OCI-LY3 (cell line): ENCODE results near the gene RBM42.

Experiments used
- H2AFZ ChIP-seq: fragments of 200-600, 300-600 bp; shearing (Covaris generic); 2 replicates; pipeline ENCODE4 v1.6.0; 2014; ENCODE audit warnings: antibody characterized with exemption, low read depth, low read length
- H3K27ac ChIP-seq: fragments of 200-600, 300-600 bp; sonication (generic); 2 replicates; pipeline ENCODE4 v1.5.1; 2014; ENCODE audit warnings: mild to moderate bottlenecking, low read length, moderate library complexity, mixed read lengths
- H3K27me3 ChIP-seq: fragments of 200-600, 300-600 bp; sonication (generic); 2 replicates; pipeline ENCODE4 v1.6.1; 2014; ENCODE audit warnings: low read depth, low read length, mixed read lengths
- H3K36me3 ChIP-seq: fragments of 200-600, 300-600 bp; sonication (generic); replicated peaks from 2 replicates; pipeline ENCODE3; 2014; ENCODE audit warnings: low read depth, low read length, mixed read lengths
- H3K4me1 ChIP-seq: fragments of 300-600, 200-600 bp; sonication (generic); 2 replicates; pipeline ENCODE4 v1.6.1; 2014; ENCODE audit warnings: low read length, mixed read lengths
- H3K4me2 ChIP-seq: fragments of 200-600, 300-600 bp; sonication (generic); 2 replicates; pipeline ENCODE4 v1.6.1; 2014; ENCODE audit warnings: low read length, mixed read lengths
- H3K4me3 ChIP-seq: fragments of 300-600, 200-600 bp; sonication (generic); 2 replicates; pipeline ENCODE4 v1.5.1; 2014; ENCODE audit warnings: antibody characterized with exemption, mild to moderate bottlenecking, low read length, moderate library complexity
- H3K79me2 ChIP-seq: fragments of 300-600, 200-600 bp; shearing (Covaris generic); 2 replicates; pipeline ENCODE4 v1.6.1; 2014; ENCODE audit warnings: mild to moderate bottlenecking, low read length, mixed read lengths
- H3K9ac ChIP-seq: fragments of 300-600, 200-600 bp; shearing (Covaris generic); 2 replicates; pipeline ENCODE4 v1.6.0; 2014; ENCODE audit warnings: mild to moderate bottlenecking, low read length, moderate library complexity
- H3K9me3 ChIP-seq: fragments of 200-600, 300-600 bp; shearing (Covaris generic); 2 replicates; pipeline ENCODE4 v1.6.1; 2014; ENCODE audit warnings: low read length, mixed read lengths; ENCODE audit not compliant: insufficient read depth
- H4K20me1 ChIP-seq: fragments of 200-600, 300-600 bp; sonication (generic); 2 replicates; pipeline ENCODE4 v1.6.1; 2016; ENCODE audit warnings: low read length, mixed read lengths; ENCODE audit not compliant: insufficient read depth
- EZH2phosphoT487 ChIP-seq: fragments of 200-600 bp; shearing (Covaris generic); IDR thresholded peaks from 2 replicates; pipeline ENCODE4 v1.6.1; 2018; ENCODE audit warnings: antibody characterized with exemption, mixed run types, low read depth
- TF ChIP-seq, protein P1 (sequence below): fragments of 200-600, 300-600 bp; sonication (generic); IDR thresholded peaks from 2 replicates; pipeline ENCODE4 v1.5.1; 2014; ENCODE audit warnings: antibody characterized with exemption, low read length, low read depth

RBM42 gene

DNA sequence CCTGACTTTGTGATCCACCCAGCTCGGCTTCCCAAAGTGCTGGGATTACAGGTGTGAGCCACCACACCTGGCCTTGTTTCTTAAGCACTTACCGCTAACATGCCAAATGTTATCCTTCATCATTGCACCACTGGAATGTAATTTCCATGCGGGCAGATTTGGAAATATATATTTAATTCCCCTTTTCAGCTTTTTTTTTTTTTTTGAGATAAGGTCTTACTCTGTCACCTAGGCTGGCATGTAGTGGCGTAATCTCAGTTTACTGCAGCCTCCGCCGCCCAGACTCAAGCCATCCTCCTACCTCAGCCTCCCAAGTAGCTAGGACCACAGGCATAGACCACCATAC is 33.1 kb downstream of the RBM42 start:
- H2AFZ ChIP-seq = no peak overlapping the region
- no peak overlapping the region for H3K27ac ChIP-seq
- no peaks in the 10 kb centered on the region for H4K20me1 ChIP-seq
- no peaks in the 10 kb centered on the region for H3K4me1 ChIP-seq
- H3K9me3 ChIP-seq = no peaks in the 10 kb centered on the region
- no peak overlapping the region for H3K4me3 ChIP-seq
- H3K27me3 ChIP-seq = no peaks in the 10 kb centered on the region
- no peaks in the 10 kb centered on the region for H3K79me2 ChIP-seq
- TF ChIP-seq EZH2phosphoT487 = no peak
- TF ChIP-seq, protein P1, sequence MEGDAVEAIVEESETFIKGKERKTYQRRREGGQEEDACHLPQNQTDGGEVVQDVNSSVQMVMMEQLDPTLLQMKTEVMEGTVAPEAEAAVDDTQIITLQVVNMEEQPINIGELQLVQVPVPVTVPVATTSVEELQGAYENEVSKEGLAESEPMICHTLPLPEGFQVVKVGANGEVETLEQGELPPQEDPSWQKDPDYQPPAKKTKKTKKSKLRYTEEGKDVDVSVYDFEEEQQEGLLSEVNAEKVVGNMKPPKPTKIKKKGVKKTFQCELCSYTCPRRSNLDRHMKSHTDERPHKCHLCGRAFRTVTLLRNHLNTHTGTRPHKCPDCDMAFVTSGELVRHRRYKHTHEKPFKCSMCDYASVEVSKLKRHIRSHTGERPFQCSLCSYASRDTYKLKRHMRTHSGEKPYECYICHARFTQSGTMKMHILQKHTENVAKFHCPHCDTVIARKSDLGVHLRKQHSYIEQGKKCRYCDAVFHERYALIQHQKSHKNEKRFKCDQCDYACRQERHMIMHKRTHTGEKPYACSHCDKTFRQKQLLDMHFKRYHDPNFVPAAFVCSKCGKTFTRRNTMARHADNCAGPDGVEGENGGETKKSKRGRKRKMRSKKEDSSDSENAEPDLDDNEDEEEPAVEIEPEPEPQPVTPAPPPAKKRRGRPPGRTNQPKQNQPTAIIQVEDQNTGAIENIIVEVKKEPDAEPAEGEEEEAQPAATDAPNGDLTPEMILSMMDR = no peak
- peaks cover 48% of the 10 kb centered on the region for H3K36me3 ChIP-seq
- H3K9ac ChIP-seq = no peak overlapping the region
- H3K4me2 ChIP-seq = no peak overlapping the region

GRCh38 chr19:35663981-35664380 is 35.1 kb downstream of the RBM42 start:
- no peaks in the 10 kb centered on the region for H3K4me1 ChIP-seq
- H3K79me2 ChIP-seq = no peaks in the 10 kb centered on the region
- no peak overlapping the region for H3K4me2 ChIP-seq
- peaks cover 37% of the 10 kb centered on the region for H3K36me3 ChIP-seq
- H3K4me3 ChIP-seq = no peak overlapping the region
- TF ChIP-seq, protein P1 = no peak
- no peak for TF ChIP-seq EZH2phosphoT487
- peaks cover 1% of the 10 kb centered on the region for H3K27me3 ChIP-seq
- no peaks in the 10 kb centered on the region for H3K9me3 ChIP-seq
- no peak overlapping the region for H2AFZ ChIP-seq
- H3K27ac ChIP-seq = no peak overlapping the region
- H4K20me1 ChIP-seq = no peaks in the 10 kb centered on the region
- H3K9ac ChIP-seq = no peak overlapping the region

DNA sequence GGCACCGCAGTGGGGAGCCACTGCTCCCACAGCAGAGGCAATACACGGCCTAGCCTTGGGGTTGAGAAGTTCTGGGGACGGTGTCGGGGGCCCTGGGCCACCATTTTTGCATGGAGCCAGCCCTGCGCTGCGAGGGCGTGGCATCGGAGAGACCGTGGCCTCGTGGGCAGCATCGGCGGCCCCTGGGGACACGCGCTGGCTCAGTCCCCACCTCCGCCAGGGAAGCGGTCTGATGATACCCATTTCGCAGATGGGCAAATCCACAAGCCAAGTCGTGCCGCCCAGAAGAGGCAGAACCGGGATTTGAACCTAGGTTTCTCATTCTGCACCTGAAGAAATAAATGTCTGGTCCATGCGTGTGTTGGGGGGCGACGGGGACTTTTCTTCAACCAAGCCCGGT is 36.3 kb downstream of the RBM42 start:
- no peaks in the 10 kb centered on the region for H3K79me2 ChIP-seq
- H4K20me1 ChIP-seq = no peaks in the 10 kb centered on the region
- TF ChIP-seq, protein P1 = no peak
- no peak for TF ChIP-seq EZH2phosphoT487
- peaks cover 11% of the 10 kb centered on the region for H3K27me3 ChIP-seq
- no peak overlapping the region for H3K9ac ChIP-seq
- no peak overlapping the region for H3K27ac ChIP-seq
- H2AFZ ChIP-seq = no peak overlapping the region
- H3K4me2 ChIP-seq = no peak overlapping the region
- no peaks in the 10 kb centered on the region for H3K9me3 ChIP-seq
- H3K4me3 ChIP-seq = no peak overlapping the region
- no peaks in the 10 kb centered on the region for H3K4me1 ChIP-seq
- peaks cover 32% of the 10 kb centered on the region for H3K36me3 ChIP-seq

- Histone ChIP-seq H3K27ac (no peak overlapping the region), H3K4me2 (no peak overlapping the region), H3K36me3 (peaks cover 32% of the 10 kb centered on the region), H4K20me1 (no peaks in the 10 kb centered on the region), H3K4me3 (no peak overlapping the region), H2AFZ (no peak overlapping the region), H3K9me3 (no peaks in the 10 kb centered on the region), H3K27me3 (peaks cover 11% of the 10 kb centered on the region), H3K79me2 (no peaks in the 10 kb centered on the region), H3K9ac (no peak overlapping the region), H3K4me1 (no peaks in the 10 kb centered on the region)
- TF ChIP-seq EZH2phosphoT487 = no peak
- TF ChIP-seq, protein P1 = no peak
These were observed 36.8 kb downstream of the RBM42 start for GRCh38 chr19:35665604-35666003.
